ENCODE results near the gene METTL27. TPM values are rescaled to one million over a fixed set of nuclear protein-coding genes. Genes with fewer than 3 reads are reported as not detected.
A peak's percentile ranks its signal among the peaks of the same experiment; 100 is the strongest.

Gene METTL27, protein sequence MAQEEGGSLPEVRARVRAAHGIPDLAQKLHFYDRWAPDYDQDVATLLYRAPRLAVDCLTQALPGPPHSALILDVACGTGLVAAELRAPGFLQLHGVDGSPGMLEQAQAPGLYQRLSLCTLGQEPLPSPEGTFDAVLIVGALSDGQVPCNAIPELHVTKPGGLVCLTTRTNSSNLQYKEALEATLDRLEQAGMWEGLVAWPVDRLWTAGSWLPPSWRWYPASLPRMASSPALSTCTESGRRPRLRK
- polyA plus RNA-seq (2013): 1.3 and 1.5 TPM in 2 replicates

DNA sequence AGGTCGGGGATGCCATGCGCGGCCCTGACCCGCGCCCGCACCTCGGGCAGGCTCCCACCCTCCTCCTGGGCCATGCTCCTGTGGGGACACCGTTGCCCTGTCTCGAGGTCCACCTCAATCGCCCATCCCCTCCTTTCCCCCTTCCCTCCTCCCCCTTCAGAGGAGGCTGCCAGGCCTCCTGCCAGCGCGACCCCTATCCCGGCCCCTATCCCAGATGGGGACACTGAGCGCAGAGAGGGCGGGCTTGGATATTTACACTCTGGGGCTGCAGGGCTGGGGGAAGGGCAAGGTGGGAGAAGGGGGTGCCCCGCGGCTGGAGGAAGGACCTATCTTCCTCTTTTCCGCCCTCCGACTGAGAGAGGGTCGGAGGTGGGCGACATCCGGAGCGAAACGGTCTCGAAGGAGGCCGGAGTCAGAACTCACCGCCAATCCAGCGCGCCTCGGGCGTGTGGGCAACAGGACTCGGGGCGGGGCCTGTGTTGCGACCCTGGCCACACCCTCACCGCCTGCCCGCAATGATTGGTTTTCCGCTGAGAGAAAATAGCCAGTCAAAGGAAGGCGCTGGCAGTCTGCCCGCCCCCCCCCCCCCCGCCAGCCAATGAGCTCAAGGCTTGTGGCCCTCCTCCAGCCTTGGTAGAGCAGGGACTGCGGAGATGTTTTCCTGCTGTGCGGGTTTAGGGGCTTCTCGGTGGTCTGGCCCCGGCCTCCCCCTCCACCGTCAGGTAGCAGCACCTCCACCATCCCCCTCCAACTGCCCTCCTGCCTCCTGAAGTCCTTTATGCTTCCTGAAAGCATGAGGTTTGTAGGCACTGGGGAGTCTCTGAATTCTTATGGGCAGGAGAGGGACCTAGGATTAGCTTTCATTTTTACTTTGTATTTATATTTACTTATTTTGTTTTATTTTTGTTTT is at the start of gene METTL27:
Gene METTL27 (minus strand): TSS at position 450 of the 910 bp plus-strand sequence. CDS start 376 bp downstream, at position 74.
- WGBS (ENCODE audit: extremely low coverage, insufficient coverage, insufficient read length): no CpG with 5 or more reads among the region's 45 CpGs
- no peak within 1 kb of the TSS for H3K9ac ChIP-seq (ENCODE audit: low read length)
- H4K12ac ChIP-seq (ENCODE audit: low read depth, low read length): peak within 1 kb of the TSS; percentile 5
- H4K91ac ChIP-seq (ENCODE audit: low read depth, low read length): peak within 1 kb of the TSS; percentile 59
- peak within 1 kb of the TSS; percentile 44 for H3K4ac ChIP-seq (ENCODE audit: low read depth, low read length)
- H3K79me2 ChIP-seq (ENCODE audit: control insufficient read depth, insufficient read depth, low read length, poor library complexity): peaks cover 3% of the 10 kb centered on the region
- no peak within 1 kb of the TSS for H3K23ac ChIP-seq (ENCODE audit: low read length)
- peak within 1 kb of the TSS; percentile 87 for H2AFZ ChIP-seq (ENCODE audit: insufficient read depth, low read length, poor library complexity)
- peak within 1 kb of the TSS; percentile 11 for H3K27ac ChIP-seq (ENCODE audit: low read depth, low read length)
- H3K4me3 ChIP-seq (ENCODE audit: low read depth, low read length): peak within 1 kb of the TSS; percentile 66
- no peaks in the 10 kb centered on the region for H3K36me3 ChIP-seq (ENCODE audit: control insufficient read depth in 1 of 2, insufficient read depth in 2 of 2, low read length in 2 of 2)
- peaks cover 33 to 34% of the 10 kb centered on the region in 2 experiments for H3K4me1 ChIP-seq (ENCODE audit: control insufficient read depth in 1 of 2, insufficient read depth in 2 of 2, low read length in 2 of 2)
- H2AK5ac ChIP-seq (ENCODE audit: low read length): peak within 1 kb of the TSS; percentile 28
- H4K8ac ChIP-seq (ENCODE audit: low read depth, low read length): peak within 1 kb of the TSS; percentile 79
- H3K9me3 ChIP-seq (ENCODE audit: insufficient read depth, low read depth, low read length): no peaks in the 10 kb centered on the region
- no peaks in the 10 kb centered on the region for H3K27me3 ChIP-seq (ENCODE audit: insufficient read depth, low read length)
- peak; percentile 95 to 96 for DNase-seq
- H2BK120ac ChIP-seq (ENCODE audit: insufficient read depth, low read length, poor library complexity): peak within 1 kb of the TSS; percentile 7
- peak within 1 kb of the TSS; percentile 2 for H2BK12ac ChIP-seq (ENCODE audit: low read length)
- H3K79me1 ChIP-seq (ENCODE audit: low read length): peaks cover 12% of the 10 kb centered on the region
- H3K18ac ChIP-seq (ENCODE audit: low read length): peak within 1 kb of the TSS; percentile 10
- peak within 1 kb of the TSS; percentile 76 for H3K4me2 ChIP-seq (ENCODE audit: low read length)
- peak within 1 kb of the TSS; percentile 28 for H3K14ac ChIP-seq (ENCODE audit: low read length)
- H2BK5ac ChIP-seq (ENCODE audit: low read depth, low read length, poor library complexity): peak within 1 kb of the TSS; percentile 4

DNA sequence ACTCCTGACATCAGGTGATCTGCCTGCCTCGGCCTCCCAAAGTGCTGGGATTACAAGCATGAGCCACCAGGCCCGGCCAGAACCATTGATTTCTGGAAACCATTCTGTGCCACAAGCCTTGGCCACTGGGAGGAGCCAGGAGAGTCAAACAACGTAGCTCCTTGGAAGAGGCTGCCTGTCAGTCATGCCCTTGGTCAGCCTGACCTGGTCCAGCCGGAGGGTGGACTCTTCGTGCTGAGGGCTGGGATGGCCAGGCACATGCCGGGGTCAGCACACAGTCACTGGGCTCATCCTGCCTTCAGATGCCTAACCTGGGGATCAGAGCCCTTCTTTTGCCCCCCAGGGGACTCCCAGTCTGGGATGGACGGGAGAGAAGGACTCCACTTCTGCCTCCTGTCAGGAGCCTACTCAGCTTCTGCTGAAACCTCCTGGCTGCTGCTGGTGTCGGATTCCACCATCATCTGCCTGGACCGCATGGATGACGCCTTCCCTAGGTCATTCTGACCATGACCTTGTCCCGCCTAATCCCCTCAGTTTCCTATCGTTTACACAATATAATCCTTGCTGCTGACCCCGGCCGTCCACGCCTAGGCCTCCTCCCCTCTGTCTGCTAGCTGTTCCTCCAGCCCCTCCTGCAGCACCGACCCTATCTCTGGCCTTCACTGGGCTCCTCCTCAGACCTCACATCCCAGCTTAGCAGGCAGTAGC is 49.0 kb upstream of the METTL27 start:
- Histone ChIP-seq H3K9ac (ENCODE audit: low read length) (no peak overlapping the region), H4K91ac (ENCODE audit: low read depth, low read length) (no peak overlapping the region), H3K23ac (ENCODE audit: low read length) (no peak overlapping the region), H3K4ac (ENCODE audit: low read depth, low read length) (no peak overlapping the region), H3K79me2 (ENCODE audit: control insufficient read depth, insufficient read depth, low read length, poor library complexity) (no peaks in the 10 kb centered on the region), H2BK12ac (ENCODE audit: low read length) (no peak overlapping the region), H2AFZ (ENCODE audit: insufficient read depth, low read length, poor library complexity) (no peak overlapping the region), H3K9me3 (ENCODE audit: insufficient read depth, low read depth, low read length) (no peaks in the 10 kb centered on the region), H3K4me1 (ENCODE audit: control insufficient read depth in 1 of 2, insufficient read depth in 2 of 2, low read length in 2 of 2) (peaks cover 17 to 26% of the 10 kb centered on the region in 2 experiments), H4K8ac (ENCODE audit: low read depth, low read length) (no peak overlapping the region), H3K79me1 (ENCODE audit: low read length) (peaks cover 6% of the 10 kb centered on the region), H2AK5ac (ENCODE audit: low read length) (no peak overlapping the region), H2BK120ac (ENCODE audit: insufficient read depth, low read length, poor library complexity) (no peak overlapping the region), H3K4me2 (ENCODE audit: low read length) (no peak overlapping the region), H3K27ac (ENCODE audit: low read depth, low read length) (no peak overlapping the region), H3K14ac (ENCODE audit: low read length) (no peak overlapping the region), H3K36me3 (ENCODE audit: control insufficient read depth in 1 of 2, insufficient read depth in 2 of 2, low read length in 2 of 2) (no peaks in the 10 kb centered on the region), H3K4me3 (ENCODE audit: low read depth, low read length) (no peak overlapping the region), H3K18ac (ENCODE audit: low read length) (no peak overlapping the region), H3K27me3 (ENCODE audit: insufficient read depth, low read length) (no peaks in the 10 kb centered on the region), H4K12ac (ENCODE audit: low read depth, low read length) (no peak overlapping the region), H2BK5ac (ENCODE audit: low read depth, low read length, poor library complexity) (no peak overlapping the region)
- DNase-seq: peak in 1 of 2 donors; percentile 28
- no CpG with 5 or more reads among the region's 16 CpGs for WGBS (ENCODE audit: extremely low coverage, insufficient coverage, insufficient read length)

DNA sequence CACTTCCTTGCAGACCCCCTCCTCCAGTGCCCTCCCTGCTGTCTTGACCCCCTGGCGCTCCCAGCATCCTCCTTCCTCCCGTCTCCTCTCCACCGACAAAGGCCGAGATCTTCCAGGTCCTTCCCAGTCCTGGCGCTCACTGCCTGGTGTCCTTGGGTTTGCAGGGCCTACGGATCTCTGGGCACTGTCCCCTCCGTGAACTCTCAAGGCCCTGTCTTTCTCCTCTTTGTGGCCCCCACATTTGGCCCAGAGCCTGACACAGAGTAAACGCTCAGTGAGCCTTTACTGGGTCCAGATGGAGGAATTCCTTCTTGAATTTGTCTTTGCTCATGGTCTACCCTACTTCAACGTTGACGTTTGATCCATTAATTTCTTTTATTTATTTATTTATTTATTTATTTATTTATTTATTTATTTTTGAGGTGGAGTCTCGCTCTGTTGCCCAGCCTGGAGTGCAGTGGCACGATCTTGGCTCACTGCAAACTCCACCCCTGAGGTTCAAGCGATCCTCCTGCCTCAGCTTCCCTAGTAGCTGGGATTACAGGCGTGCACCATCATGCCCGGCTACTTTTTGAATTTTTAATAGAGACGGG is 48.3 kb upstream of the METTL27 start:
- no peak overlapping the region for H3K4me3 ChIP-seq (ENCODE audit: low read depth, low read length)
- no peak overlapping the region for H3K4ac ChIP-seq (ENCODE audit: low read depth, low read length)
- H4K91ac ChIP-seq (ENCODE audit: low read depth, low read length): no peak overlapping the region
- no peak overlapping the region for H3K14ac ChIP-seq (ENCODE audit: low read length)
- H2AK5ac ChIP-seq (ENCODE audit: low read length): no peak overlapping the region
- H3K9ac ChIP-seq (ENCODE audit: low read length): no peak overlapping the region
- H2AFZ ChIP-seq (ENCODE audit: insufficient read depth, low read length, poor library complexity): no peak overlapping the region
- no peak overlapping the region for H3K23ac ChIP-seq (ENCODE audit: low read length)
- H2BK12ac ChIP-seq (ENCODE audit: low read length): no peak overlapping the region
- no peak overlapping the region for H4K8ac ChIP-seq (ENCODE audit: low read depth, low read length)
- WGBS (ENCODE audit: extremely low coverage, insufficient coverage, insufficient read length): no CpG with 5 or more reads among the region's 16 CpGs
- no peaks in the 10 kb centered on the region for H3K79me2 ChIP-seq (ENCODE audit: control insufficient read depth, insufficient read depth, low read length, poor library complexity)
- H3K9me3 ChIP-seq (ENCODE audit: insufficient read depth, low read depth, low read length): no peaks in the 10 kb centered on the region
- no peak overlapping the region for H2BK120ac ChIP-seq (ENCODE audit: insufficient read depth, low read length, poor library complexity)
- H3K36me3 ChIP-seq (ENCODE audit: control insufficient read depth in 1 of 2, insufficient read depth in 2 of 2, low read length in 2 of 2): no peaks in the 10 kb centered on the region
- no peaks in the 10 kb centered on the region for H3K27me3 ChIP-seq (ENCODE audit: insufficient read depth, low read length)
- H3K27ac ChIP-seq (ENCODE audit: low read depth, low read length): no peak overlapping the region
- peaks cover 6% of the 10 kb centered on the region for H3K79me1 ChIP-seq (ENCODE audit: low read length)
- DNase-seq: no peak
- H2BK5ac ChIP-seq (ENCODE audit: low read depth, low read length, poor library complexity): no peak overlapping the region
- no peak overlapping the region for H3K4me2 ChIP-seq (ENCODE audit: low read length)
- H3K4me1 ChIP-seq (ENCODE audit: control insufficient read depth in 1 of 2, insufficient read depth in 2 of 2, low read length in 2 of 2): peaks cover 21 to 28% of the 10 kb centered on the region in 2 experiments
- H4K12ac ChIP-seq (ENCODE audit: low read depth, low read length): no peak overlapping the region
- no peak overlapping the region for H3K18ac ChIP-seq (ENCODE audit: low read length)

DNA sequence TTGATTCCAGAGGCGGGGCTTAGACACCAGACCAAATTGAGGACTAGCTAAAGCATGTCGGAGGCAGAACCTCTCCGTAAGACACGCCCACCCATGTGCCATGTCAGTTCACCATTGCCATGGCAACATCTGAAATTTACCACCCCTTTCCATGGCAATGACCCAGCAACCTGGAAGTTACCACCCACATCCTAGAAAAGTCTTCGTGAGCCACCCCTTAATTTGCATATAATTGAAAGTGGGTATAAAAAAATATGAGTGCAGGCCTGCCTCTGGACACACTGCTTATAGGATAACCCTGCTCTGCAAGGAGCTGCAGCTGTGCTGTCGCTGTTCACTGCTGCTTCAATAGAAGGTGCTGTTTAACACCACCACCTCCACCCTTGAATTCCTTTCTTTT is 46.6 kb upstream of the METTL27 start:
- no peak overlapping the region for H2BK12ac ChIP-seq (ENCODE audit: low read length)
- no peak overlapping the region for H3K9ac ChIP-seq (ENCODE audit: low read length)
- H2BK5ac ChIP-seq (ENCODE audit: low read depth, low read length, poor library complexity): no peak overlapping the region
- DNase-seq: no peak
- H4K12ac ChIP-seq (ENCODE audit: low read depth, low read length): no peak overlapping the region
- no peaks in the 10 kb centered on the region for H3K9me3 ChIP-seq (ENCODE audit: insufficient read depth, low read depth, low read length)
- H4K8ac ChIP-seq (ENCODE audit: low read depth, low read length): no peak overlapping the region
- H3K18ac ChIP-seq (ENCODE audit: low read length): no peak overlapping the region
- no peak overlapping the region for H3K23ac ChIP-seq (ENCODE audit: low read length)
- H3K4me1 ChIP-seq (ENCODE audit: control insufficient read depth in 1 of 2, insufficient read depth in 2 of 2, low read length in 2 of 2): peaks cover 14 to 15% of the 10 kb centered on the region in 2 experiments
- WGBS (ENCODE audit: extremely low coverage, insufficient coverage, insufficient read length): no CpG with 5 or more reads among the region's 6 CpGs
- H2AK5ac ChIP-seq (ENCODE audit: low read length): no peak overlapping the region
- H3K4me3 ChIP-seq (ENCODE audit: low read depth, low read length): no peak overlapping the region
- H3K4me2 ChIP-seq (ENCODE audit: low read length): no peak overlapping the region
- H3K79me2 ChIP-seq (ENCODE audit: control insufficient read depth, insufficient read depth, low read length, poor library complexity): no peaks in the 10 kb centered on the region
- no peak overlapping the region for H2BK120ac ChIP-seq (ENCODE audit: insufficient read depth, low read length, poor library complexity)
- H3K4ac ChIP-seq (ENCODE audit: low read depth, low read length): no peak overlapping the region
- H3K27me3 ChIP-seq (ENCODE audit: insufficient read depth, low read length): no peaks in the 10 kb centered on the region
- H3K14ac ChIP-seq (ENCODE audit: low read length): no peak overlapping the region
- H4K91ac ChIP-seq (ENCODE audit: low read depth, low read length): no peak overlapping the region
- H2AFZ ChIP-seq (ENCODE audit: insufficient read depth, low read length, poor library complexity): no peak overlapping the region
- H3K36me3 ChIP-seq (ENCODE audit: control insufficient read depth in 1 of 2, insufficient read depth in 2 of 2, low read length in 2 of 2): no peaks in the 10 kb centered on the region
- no peak overlapping the region for H3K27ac ChIP-seq (ENCODE audit: low read depth, low read length)
- H3K79me1 ChIP-seq (ENCODE audit: low read length): peaks cover 6% of the 10 kb centered on the region
